Measurements from ENCODE around the gene NDUFA3. TPM values are rescaled to one million over a fixed set of nuclear protein-coding genes. Genes with fewer than 3 reads are reported as not detected.

Gene NDUFA3
- total and polyA plus RNA-seq, 2 of the 13 experiments (the other 11 are each of a cell fraction or from before 2014, with no cell fraction given): 31.6 to 75.4 TPM

DNA sequence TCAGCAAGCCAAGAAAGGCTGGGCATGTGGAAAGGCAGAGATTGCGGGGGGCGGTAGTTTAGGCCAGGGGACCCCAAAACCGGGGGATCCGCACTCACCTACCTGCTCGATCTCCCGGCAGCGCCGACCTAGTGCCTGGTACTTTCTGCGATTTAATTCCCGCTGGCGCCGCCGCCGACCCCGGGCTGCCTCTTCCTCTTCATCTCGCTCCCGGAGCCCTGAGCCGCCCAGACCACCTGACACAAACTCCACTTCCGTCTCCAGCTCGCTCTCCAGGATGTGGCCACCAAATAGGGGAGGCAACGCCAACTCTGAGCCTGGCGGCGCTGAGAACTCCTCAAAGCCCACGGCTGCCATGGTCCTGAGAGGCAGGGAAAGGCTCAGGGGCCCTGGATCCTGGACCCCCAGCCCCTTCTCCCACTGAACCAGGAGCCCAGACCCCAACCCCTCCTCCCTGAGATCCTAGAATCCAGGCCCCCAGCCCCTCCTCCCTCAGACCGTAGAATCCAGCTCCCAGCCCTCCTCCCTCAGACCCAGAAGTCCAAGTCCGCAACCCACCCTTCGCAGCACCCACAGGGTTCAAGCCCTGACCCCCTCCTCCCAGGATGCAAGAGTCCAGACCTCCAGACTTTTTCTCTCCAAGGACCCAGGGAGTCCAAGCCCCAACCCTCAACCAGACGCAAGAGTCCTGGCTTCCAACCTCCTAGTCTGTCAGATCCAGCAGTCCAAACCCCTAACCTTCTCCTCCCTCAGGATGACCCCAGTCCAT is 11.9 kb downstream of the NDUFA3 start:
- no peak for ATAC-seq
- Histone ChIP-seq H3K27ac (ENCODE audit: extremely low read length, insufficient read depth, low read length) (peak overlapping the region; percentile 88), H3K27me3 (ENCODE audit: control insufficient read depth in 1 of 2, insufficient read depth in 2 of 2, low read length in 2 of 2) (no peaks in the 10 kb centered on the region; a peak in 1 of 5 replicates), H3K9me3 (ENCODE audit: low read length) (no peaks in the 10 kb centered on the region), H3K9ac (ENCODE audit: insufficient read depth, low read depth, low read length) (peak overlapping the region; percentile 86), H2AFZ (ENCODE audit: low read length) (no peak overlapping the region), H3K79me2 (ENCODE audit: insufficient read depth, low read length) (peaks cover 22% of the 10 kb centered on the region), H3K36me3 (replicated peaks in 1 of 2; ENCODE audit: control insufficient read depth in 1 of 2, insufficient read depth in 2 of 2, low read length in 2 of 2) (peaks cover 8 to 31% of the 10 kb centered on the region in 2 experiments; a peak in 4 of 5 replicates), H3K4me1 (ENCODE audit: insufficient read depth, low read length) (peaks cover 21% of the 10 kb centered on the region), H3K4me3 (replicated peaks in 1 of 3; ENCODE audit: insufficient read depth in 1 of 3, low read depth in 2 of 3, low read length in 3 of 3) (peak overlapping the region; percentile 77 to 91 (median 82)), H3K4me2 (ENCODE audit: low read depth, low read length) (peak overlapping the region; percentile 79), H4K20me1 (ENCODE audit: insufficient read depth, low read length) (no peaks in the 10 kb centered on the region)
- no TSS peak for BruUV-seq (replicated peaks)
- no peak for FAIRE-seq
- intact Hi-C loops (cut with micrococcal nuclease; ENCODE audit: unreplicated experiment) (no loop called here), in situ Hi-C loops (cut with HindIII; ENCODE audit: extremely low pct_ligation_motif_present, low pct_unique_long_range_greater_than_20kb) (no loop called here)
- TF ChIP-seq TCF12 (IDR thresholded peaks at IDR 0.05) (no peak), TCF12 (CRISPR knock-in tag; IDR thresholded peaks at IDR 0.05) (no peak), KDM5B (CRISPR knock-in tag; IDR thresholded peaks at IDR 0.05; ENCODE audit: borderline replicate concordance) (no peak), RBM39 (IDR thresholded peaks at IDR 0.05; ENCODE audit: low read depth, low read length, poor library complexity, severe bottlenecking) (peak; percentile 12), ZFYVE20 (CRISPR knock-in tag; IDR thresholded peaks at IDR 0.05; ENCODE audit: borderline replicate concordance, low read depth) (no peak), HES4 (CRISPR knock-in tag; IDR thresholded peaks at IDR 0.05; ENCODE audit: borderline replicate concordance) (no peak), RBFOX2 (IDR thresholded peaks at IDR 0.05; ENCODE audit: low read depth, low read length) (peak; percentile 54), YEATS2 (CRISPR knock-in tag; IDR thresholded peaks at IDR 0.05; ENCODE audit: borderline replicate concordance) (no peak), NCOA1 (CRISPR knock-in tag; IDR thresholded peaks at IDR 0.05) (0 out of 2 replicates have a peak, but pooled peaks have one; percentile 61), ZNF30 (CRISPR knock-in tag; IDR thresholded peaks at IDR 0.05) (no peak), ELF4 (CRISPR knock-in tag; IDR thresholded peaks at IDR 0.05; ENCODE audit: borderline replicate concordance) (no peak), ZNF670 (CRISPR knock-in tag; IDR thresholded peaks at IDR 0.05; ENCODE audit: borderline replicate concordance) (no peak), RELA (CRISPR knock-in tag; IDR thresholded peaks at IDR 0.05) (no peak), AGO2 (optimal IDR thresholded peaks at IDR 0.05; ENCODE audit: low read depth, low read length) (peak; percentile 86), MAFF (IDR thresholded peaks at IDR 0.05; ENCODE audit: low read depth, low read length) (no peak), SRF (IDR thresholded peaks at IDR 0.05; ENCODE audit: low read depth, low read length) (0 out of 2 replicates have a peak, but pooled peaks have one; percentile 13)
- TF ChIP-seq, protein P1, sequence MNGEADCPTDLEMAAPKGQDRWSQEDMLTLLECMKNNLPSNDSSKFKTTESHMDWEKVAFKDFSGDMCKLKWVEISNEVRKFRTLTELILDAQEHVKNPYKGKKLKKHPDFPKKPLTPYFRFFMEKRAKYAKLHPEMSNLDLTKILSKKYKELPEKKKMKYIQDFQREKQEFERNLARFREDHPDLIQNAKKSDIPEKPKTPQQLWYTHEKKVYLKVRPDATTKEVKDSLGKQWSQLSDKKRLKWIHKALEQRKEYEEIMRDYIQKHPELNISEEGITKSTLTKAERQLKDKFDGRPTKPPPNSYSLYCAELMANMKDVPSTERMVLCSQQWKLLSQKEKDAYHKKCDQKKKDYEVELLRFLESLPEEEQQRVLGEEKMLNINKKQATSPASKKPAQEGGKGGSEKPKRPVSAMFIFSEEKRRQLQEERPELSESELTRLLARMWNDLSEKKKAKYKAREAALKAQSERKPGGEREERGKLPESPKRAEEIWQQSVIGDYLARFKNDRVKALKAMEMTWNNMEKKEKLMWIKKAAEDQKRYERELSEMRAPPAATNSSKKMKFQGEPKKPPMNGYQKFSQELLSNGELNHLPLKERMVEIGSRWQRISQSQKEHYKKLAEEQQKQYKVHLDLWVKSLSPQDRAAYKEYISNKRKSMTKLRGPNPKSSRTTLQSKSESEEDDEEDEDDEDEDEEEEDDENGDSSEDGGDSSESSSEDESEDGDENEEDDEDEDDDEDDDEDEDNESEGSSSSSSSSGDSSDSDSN (CRISPR knock-in tag; IDR thresholded peaks at IDR 0.05): no peak
- TF ChIP-seq, protein P2, sequence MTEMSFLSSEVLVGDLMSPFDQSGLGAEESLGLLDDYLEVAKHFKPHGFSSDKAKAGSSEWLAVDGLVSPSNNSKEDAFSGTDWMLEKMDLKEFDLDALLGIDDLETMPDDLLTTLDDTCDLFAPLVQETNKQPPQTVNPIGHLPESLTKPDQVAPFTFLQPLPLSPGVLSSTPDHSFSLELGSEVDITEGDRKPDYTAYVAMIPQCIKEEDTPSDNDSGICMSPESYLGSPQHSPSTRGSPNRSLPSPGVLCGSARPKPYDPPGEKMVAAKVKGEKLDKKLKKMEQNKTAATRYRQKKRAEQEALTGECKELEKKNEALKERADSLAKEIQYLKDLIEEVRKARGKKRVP (CRISPR knock-in tag; IDR thresholded peaks at IDR 0.05): no peak
- TF ChIP-seq, protein P3, sequence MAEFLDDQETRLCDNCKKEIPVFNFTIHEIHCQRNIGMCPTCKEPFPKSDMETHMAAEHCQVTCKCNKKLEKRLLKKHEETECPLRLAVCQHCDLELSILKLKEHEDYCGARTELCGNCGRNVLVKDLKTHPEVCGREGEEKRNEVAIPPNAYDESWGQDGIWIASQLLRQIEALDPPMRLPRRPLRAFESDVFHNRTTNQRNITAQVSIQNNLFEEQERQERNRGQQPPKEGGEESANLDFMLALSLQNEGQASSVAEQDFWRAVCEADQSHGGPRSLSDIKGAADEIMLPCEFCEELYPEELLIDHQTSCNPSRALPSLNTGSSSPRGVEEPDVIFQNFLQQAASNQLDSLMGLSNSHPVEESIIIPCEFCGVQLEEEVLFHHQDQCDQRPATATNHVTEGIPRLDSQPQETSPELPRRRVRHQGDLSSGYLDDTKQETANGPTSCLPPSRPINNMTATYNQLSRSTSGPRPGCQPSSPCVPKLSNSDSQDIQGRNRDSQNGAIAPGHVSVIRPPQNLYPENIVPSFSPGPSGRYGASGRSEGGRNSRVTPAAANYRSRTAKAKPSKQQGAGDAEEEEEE (CRISPR knock-in tag; IDR thresholded peaks at IDR 0.05; ENCODE audit: borderline replicate concordance): no peak
- no peak for DNase-seq (ENCODE audit: low spot score)
- POLR2A ChIA-PET: interaction anchor here (1.0 to 2.6 kb wide), 7 partner anchors 12 to 248 kb away, joined by 3 to 38 read pairs (median 9); partner anchors contain the start of genes CNOT3, LENG1, MBOAT7 and NDUFA3
- CTCF ChIA-PET (ENCODE audit: low intra/inter-chr PET ratio, low total read pairs): no interaction called here
- 86% methylated on average over 28 of the region's 28 CpGs for WGBS (ENCODE audit: low lambda C conversion rate)
